Sigmoid colon (tissue), 3 donors: ENCODE measurements around the gene SDC4.

Experiments used
- CTCF ChIP-seq, 4 experiments: fragments of 450-650 bp in 3 of 4; fragments of 200-600 bp in 1 of 4; IDR thresholded peaks; one replicate each; pipeline ENCODE4 v1.5.1; 2016 to 2019; ENCODE audit warnings: antibody characterized with exemption in 4 of 4, mild to moderate bottlenecking in 3 of 4, moderate library complexity in 2 of 4
- POLR2A ChIP-seq, 2 donors: fragments of 450-650 bp; IDR thresholded peaks; one replicate each; pipeline ENCODE4 v1.6.1; 2016; ENCODE audit warnings: antibody characterized with exemption in 2 of 2, mild to moderate bottlenecking in 2 of 2, moderate library complexity in 2 of 2

- TF ChIP-seq CTCF (IDR thresholded peaks at IDR 0.05) (no peak), POLR2A (IDR thresholded peaks at IDR 0.05) (no peak)
These were observed 72.9 kb downstream of the SDC4 start for GRCh38 chr20:45275338-45275737.
